Naive thymus-derived CD8-positive, alpha-beta T cell (primary cell): ENCODE data around the gene SPOPL. TPM values are rescaled to one million over a fixed set of nuclear protein-coding genes. Genes with fewer than 3 reads are reported as not detected.

Source experiments
- ATAC-seq, 2 donors: fragments of 150-1000 bp; cut with Tn5 transposase in 1 of 2; sonication (Bioruptor Pico), chemical (Tn5 transposase) in 1 of 2; 1 replicate in 1 of 2; 2 replicates in 1 of 2; pipeline ENCODE4 v1.10.0; 2021; ENCODE audit warnings: mild to moderate bottlenecking in 2 of 2, moderate library complexity in 2 of 2
- POLR2A ChIA-PET: fragments of 350-600 bp; sonication (Branson Sonifier 250); formaldehyde crosslinking; loops from one replicate; lab custom pipeline; 2021; ENCODE audit warnings: antibody characterized with exemption; lab: Charles Lee
- DNase-seq, 10 donors: peaks; one replicate each; pipeline versions ENCODE4 v3.0.0 to v3.0.0-alpha.2; 2020 to 2022
- H3K27ac Mint-ChIP-seq, 10 donors: one replicate each; pipeline ENCODE4 v1.8.0; 2020 to 2022; ENCODE audit warnings: mild to moderate bottlenecking in 10 of 10, mixed read lengths in 10 of 10, moderate library complexity in 4 of 10, inconsistent platforms in 1 of 10
- H3K27me3 Mint-ChIP-seq, 5 donors: one replicate each; pipeline ENCODE4 v1.8.0; 2021 to 2022; ENCODE audit warnings: mixed read lengths in 5 of 5
- H3K36me3 Mint-ChIP-seq, 3 donors: one replicate each; pipeline ENCODE4 v1.8.0; 2020 to 2022; ENCODE audit warnings: mixed read lengths in 3 of 3, mild to moderate bottlenecking in 2 of 3, inconsistent platforms in 1 of 3
- H3K4me1 Mint-ChIP-seq, 4 donors: one replicate each; pipeline ENCODE4 v1.8.0; 2021 to 2022; ENCODE audit warnings: mixed read lengths in 4 of 4
- H3K4me3 Mint-ChIP-seq, 10 donors: one replicate each; pipeline ENCODE4 v1.8.0; 2020 to 2022; ENCODE audit warnings: mild to moderate bottlenecking in 10 of 10, mixed read lengths in 10 of 10, moderate library complexity in 6 of 10, inconsistent platforms in 1 of 10
- H3K9me3 Mint-ChIP-seq, 9 donors: one replicate each; pipeline ENCODE4 v1.8.0; 2020 to 2022; ENCODE audit warnings: mixed read lengths in 9 of 9, mild to moderate bottlenecking in 3 of 9, inconsistent platforms in 1 of 9, moderate library complexity in 1 of 9
- polyA plus RNA-seq, 3 donors: library from polyadenylated mRNA; unstranded; fragments of 300-500 nt; fragmentation: Illumina TruSeq; gene quantifications; one replicate each; pipeline ENCODE4 v1.2.3, GENCODE V29; 2021
- total RNA-seq, 8 experiments: library from RNA in 2 of 8; stranded (reverse) in 2 of 8; gene quantifications; one replicate each; pipeline ENCODE4 v1.2.3 and lab custom pipeline; 2021 to 2026

Gene SPOPL
- total and polyA plus RNA-seq, 5 experiments from 2014 or later, result 0.23 to 11.6 (median 0.66) TPM

DNA sequence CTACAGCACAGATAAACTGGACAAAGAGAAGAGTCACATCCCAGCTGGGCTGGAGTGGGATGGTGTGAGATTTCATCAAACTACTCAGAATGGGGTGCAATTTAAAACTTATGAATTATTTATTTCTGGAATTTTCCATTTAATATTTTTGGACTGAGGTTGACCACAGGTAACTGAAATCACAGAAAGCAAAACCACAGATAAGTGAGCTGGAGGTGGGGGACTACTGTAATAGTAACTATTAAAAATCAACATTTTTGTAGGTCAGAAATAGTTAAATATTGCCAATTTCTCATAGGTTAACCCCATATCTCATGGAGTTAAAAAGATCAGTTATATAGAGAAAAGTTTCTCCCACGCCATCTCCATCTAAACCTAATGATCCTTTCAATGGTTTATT, 88.1 kb downstream of the SPOPL start:
- POLR2A ChIA-PET, result no interaction called here
- H3K27ac Mint-ChIP-seq, result no peak overlapping the region
- DNase-seq (no peak), ATAC-seq (no peak)
- H3K36me3 Mint-ChIP-seq, result peaks cover 0 to 14% (median 5%) of the 10 kb centered on the region in 3 donors
- no peak overlapping the region for H3K4me3 Mint-ChIP-seq
- no peaks in the 10 kb centered on the region for H3K4me1 Mint-ChIP-seq
- peaks cover 0 to 1% (median 0%) of the 10 kb centered on the region in 9 donors for H3K9me3 Mint-ChIP-seq
- H3K27me3 Mint-ChIP-seq, result no peaks in the 10 kb centered on the region

DNA sequence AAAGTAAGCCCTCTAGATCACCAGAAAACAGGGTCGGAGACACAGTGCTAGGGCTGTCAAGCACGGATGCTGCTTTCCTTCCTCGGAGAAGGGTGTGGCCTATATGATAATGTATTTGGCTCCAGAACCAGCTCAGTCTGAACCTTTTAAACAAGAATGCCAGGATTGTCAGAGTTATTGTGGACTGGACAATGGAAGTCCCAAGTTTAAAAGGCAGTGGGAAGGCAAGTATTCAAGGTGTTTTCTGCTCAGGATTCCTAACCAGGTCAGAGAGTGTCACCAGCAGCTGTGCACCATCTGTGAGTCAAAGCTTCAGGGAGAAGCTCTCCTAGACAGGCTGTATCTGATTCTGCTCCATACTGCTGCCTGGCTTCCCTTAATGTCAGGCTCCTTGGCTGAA, 94.8 kb downstream of the SPOPL start:
- Mint-ChIP-seq H3K36me3 (peaks cover 3 to 13% (median 5%) of the 10 kb centered on the region in 3 donors), H3K4me3 (no peak overlapping the region), H3K27me3 (no peaks in the 10 kb centered on the region), H3K4me1 (no peaks in the 10 kb centered on the region), H3K27ac (no peak overlapping the region), H3K9me3 (peaks cover 0 to 1% (median 0%) of the 10 kb centered on the region in 9 donors)
- ATAC-seq, result no peak
- POLR2A ChIA-PET, result no interaction called here
- no peak for DNase-seq

DNA sequence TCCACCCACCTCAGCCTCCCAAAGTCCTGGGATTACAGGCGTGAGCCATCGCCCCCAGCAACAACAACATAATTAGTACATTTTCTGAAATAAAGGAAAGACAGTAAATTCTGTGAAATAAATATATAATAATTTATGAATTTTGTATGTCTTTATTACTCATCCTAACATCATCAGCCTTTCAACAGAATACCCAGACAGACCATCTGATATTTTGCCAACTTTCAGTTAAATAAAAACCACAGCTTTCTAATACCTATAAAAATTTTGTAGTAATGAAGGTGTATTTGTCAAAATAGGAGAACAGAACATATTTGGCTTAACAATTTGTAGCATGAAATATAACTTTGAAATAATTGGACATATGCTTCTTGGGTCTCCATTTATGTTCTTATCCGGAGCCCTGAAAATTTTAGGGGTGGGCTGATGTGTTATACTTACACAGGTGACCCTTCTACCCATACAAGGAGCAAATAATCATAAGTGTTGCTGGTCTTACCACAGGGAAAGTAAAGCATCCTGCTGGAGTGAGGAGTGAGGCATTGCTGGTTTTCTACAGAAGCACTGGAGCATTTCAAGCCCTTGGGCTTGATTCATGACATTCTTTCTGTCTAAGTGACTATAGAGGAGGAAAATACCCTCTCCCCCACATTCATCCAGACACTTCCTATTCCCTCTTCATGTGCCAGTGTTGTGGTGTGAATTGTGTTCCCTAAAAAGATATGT, 99.3 kb downstream of the SPOPL start:
- ATAC-seq, result no peak
- no peaks in the 10 kb centered on the region for H3K9me3 Mint-ChIP-seq
- no peaks in the 10 kb centered on the region for H3K4me1 Mint-ChIP-seq
- H3K27ac Mint-ChIP-seq, result no peak overlapping the region
- POLR2A ChIA-PET, result no interaction called here
- H3K36me3 Mint-ChIP-seq, result peaks cover 0 to 3% (median 3%) of the 10 kb centered on the region in 3 donors
- H3K27me3 Mint-ChIP-seq, result no peaks in the 10 kb centered on the region
- no peak overlapping the region for H3K4me3 Mint-ChIP-seq
- no peak for DNase-seq

DNA sequence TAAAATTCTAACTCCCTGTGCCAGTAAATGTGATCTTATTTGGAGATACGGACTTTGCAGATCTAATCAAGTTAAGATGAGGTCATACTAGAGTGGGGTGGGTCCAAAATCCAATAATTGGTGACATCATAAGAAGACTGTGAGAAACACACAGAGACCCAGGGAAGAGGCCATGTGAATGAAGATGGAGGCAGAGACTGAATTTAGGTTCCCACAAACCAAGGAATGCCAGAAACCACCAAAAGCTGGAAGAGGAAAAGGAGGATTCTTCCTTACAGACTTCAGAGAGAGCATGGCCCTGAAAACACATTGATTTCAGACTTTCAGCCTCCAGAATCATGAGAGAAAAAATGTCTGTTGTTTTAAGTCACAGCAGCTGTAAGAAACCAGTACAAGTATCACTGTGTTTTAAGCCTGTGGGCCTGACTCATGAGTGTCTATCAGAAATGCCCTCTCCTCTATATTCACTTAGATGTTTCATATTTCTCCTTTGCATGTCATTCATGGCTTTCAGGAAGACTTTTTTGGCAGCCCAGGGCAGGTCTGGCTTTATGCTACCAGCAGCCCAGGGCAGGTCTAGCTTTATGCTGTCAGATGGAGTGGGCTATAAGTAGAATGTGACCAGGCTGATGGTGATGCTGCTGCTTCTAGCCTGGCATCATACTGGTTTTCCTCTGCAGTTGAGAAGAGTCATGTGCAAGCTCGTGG, 100.0 kb downstream of the SPOPL start:
- Mint-ChIP-seq H3K4me3 (no peak overlapping the region), H3K27me3 (no peaks in the 10 kb centered on the region), H3K27ac (no peak overlapping the region), H3K4me1 (no peaks in the 10 kb centered on the region), H3K9me3 (no peaks in the 10 kb centered on the region), H3K36me3 (peaks cover 0 to 2% (median 0%) of the 10 kb centered on the region in 3 donors)
- POLR2A ChIA-PET, result no interaction called here
- ATAC-seq (no peak), DNase-seq (no peak)

DNA sequence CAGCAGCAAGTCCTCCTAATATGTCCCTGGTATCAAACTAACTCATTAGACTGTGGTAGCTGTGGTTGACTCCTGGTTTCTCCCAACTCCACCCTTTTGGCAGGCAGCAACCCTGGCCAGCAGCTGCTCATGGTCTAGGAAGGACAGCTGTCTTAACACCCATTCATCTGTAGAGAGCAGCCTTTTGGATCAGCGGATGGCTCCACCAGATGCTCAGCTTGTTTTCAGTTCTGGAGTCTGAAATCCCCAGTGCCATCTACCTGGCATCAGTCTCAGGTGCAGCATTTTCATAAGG, 100.5 kb downstream of the SPOPL start:
- Mint-ChIP-seq H3K27me3 (no peaks in the 10 kb centered on the region), H3K4me1 (no peaks in the 10 kb centered on the region), H3K4me3 (no peak overlapping the region), H3K9me3 (no peaks in the 10 kb centered on the region), H3K36me3 (peaks cover 0 to 2% (median 0%) of the 10 kb centered on the region in 3 donors), H3K27ac (no peak overlapping the region)
- POLR2A ChIA-PET, result no interaction called here
- DNase-seq (no peak), ATAC-seq (no peak)

DNA sequence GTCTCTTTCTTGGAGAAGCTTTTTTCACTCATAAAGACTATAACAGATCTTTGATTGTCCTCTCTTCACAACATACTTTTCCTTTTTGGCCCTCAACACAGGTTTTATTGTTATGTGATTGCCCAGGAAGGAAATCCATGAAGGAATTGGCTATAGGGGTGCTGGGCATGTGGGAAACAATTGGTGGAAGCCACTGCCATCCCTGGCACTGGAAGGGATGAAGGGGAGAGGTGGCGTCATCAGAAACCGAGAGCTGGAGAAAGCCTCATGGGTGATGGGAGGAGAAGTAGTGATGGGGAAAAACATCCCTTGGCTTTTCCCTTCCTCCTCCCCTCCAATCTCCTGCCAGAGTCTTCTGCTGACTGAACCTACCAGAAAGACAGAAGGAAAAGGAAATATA, 106.2 kb downstream of the SPOPL start:
- Mint-ChIP-seq H3K36me3 (no peaks in the 10 kb centered on the region), H3K27ac (no peak overlapping the region), H3K4me3 (no peak overlapping the region), H3K27me3 (no peaks in the 10 kb centered on the region), H3K9me3 (no peaks in the 10 kb centered on the region), H3K4me1 (no peaks in the 10 kb centered on the region)
- POLR2A ChIA-PET, result no interaction called here
- ATAC-seq (no peak), DNase-seq (no peak)

DNA sequence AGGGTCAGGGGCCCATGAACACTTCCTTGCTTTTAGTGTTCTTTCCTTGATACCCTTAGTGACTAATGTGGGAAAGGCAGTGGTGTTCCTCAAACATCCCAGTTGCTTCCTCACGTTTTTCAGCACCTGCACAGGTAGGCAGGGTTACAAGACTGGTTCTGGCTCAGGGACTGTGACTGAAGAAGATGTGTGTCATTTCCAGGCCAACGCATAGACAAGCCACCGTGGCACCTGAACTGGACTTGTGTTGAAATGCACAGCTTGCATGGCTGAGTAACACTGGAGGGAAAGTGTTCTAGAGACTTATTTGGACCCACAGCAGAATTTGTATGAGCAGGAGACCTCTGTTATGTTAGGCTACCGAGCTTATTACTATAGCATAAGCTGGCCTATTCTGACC, 107.9 kb downstream of the SPOPL start:
- Mint-ChIP-seq H3K9me3 (no peaks in the 10 kb centered on the region), H3K4me3 (no peak overlapping the region), H3K4me1 (no peaks in the 10 kb centered on the region), H3K36me3 (no peaks in the 10 kb centered on the region), H3K27ac (no peak overlapping the region), H3K27me3 (no peaks in the 10 kb centered on the region)
- DNase-seq (no peak), ATAC-seq (no peak)
- POLR2A ChIA-PET, result no interaction called here

DNA sequence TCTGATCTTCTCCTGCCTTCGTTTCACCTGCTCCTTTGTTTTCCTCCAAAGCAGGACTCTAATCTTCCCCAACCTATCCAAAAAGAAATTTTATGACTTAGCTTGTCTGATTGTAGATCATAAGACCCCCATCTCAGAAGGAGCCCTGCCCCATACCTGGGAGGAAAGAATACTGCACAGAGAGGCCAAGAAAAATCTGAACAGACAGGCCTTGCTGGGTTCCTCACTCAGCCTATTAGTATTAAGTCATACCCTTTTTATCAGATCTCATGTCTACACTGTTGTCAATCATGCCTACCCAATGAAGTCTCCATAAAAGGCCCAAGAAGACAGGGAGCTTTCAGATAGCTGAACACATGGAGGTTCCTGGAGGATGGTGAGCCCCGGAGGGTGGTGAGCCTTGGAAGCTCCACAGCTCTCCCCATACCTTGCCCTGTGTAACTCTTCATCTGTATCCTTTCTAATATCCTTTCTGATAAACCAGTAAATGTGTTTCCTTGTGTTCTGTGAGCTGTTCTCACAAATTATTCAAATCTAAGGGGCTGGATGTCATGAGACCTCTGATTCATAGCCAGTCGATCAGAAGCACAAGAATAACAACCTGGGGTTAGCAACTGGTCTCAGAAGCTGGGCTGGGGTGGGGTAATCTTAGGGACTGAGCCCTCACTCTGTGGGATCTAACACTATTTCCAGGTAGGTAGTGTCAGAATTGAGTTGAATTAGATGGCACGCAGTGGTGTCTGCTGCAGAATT, 108.8 kb downstream of the SPOPL start:
- no peak for ATAC-seq
- no peak for DNase-seq
- H3K4me3 Mint-ChIP-seq, result no peak overlapping the region
- H3K27ac Mint-ChIP-seq, result no peak overlapping the region
- no peaks in the 10 kb centered on the region for H3K27me3 Mint-ChIP-seq
- H3K9me3 Mint-ChIP-seq, result no peaks in the 10 kb centered on the region
- H3K4me1 Mint-ChIP-seq, result no peaks in the 10 kb centered on the region
- POLR2A ChIA-PET, result no interaction called here
- no peaks in the 10 kb centered on the region for H3K36me3 Mint-ChIP-seq

DNA sequence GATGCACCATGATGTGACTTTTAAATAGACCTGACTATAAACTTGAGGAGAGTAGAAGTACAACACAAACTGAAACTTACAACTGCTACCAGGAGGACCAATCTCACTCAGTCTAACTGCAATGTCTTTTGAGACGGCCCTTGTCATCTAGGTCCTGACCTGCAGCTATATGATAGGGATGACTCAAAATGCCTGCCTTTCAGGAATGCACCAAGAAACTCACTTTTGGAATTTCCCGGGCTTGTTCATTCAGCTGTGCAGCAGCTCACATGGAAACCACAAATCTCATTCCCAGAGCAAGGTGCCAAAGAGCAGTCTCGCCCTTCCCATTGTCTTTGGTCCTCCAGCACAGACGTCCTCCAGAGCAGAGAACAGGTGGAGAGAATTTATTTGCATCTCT, 113.7 kb downstream of the SPOPL start:
- Mint-ChIP-seq H3K4me3 (no peak overlapping the region), H3K4me1 (no peaks in the 10 kb centered on the region), H3K27me3 (peaks cover 4 to 27% (median 6%) of the 10 kb centered on the region in 5 donors), H3K36me3 (no peaks in the 10 kb centered on the region), H3K27ac (no peak overlapping the region), H3K9me3 (no peaks in the 10 kb centered on the region)
- ATAC-seq (no peak), DNase-seq (no peak)
- POLR2A ChIA-PET, result no interaction called here

DNA sequence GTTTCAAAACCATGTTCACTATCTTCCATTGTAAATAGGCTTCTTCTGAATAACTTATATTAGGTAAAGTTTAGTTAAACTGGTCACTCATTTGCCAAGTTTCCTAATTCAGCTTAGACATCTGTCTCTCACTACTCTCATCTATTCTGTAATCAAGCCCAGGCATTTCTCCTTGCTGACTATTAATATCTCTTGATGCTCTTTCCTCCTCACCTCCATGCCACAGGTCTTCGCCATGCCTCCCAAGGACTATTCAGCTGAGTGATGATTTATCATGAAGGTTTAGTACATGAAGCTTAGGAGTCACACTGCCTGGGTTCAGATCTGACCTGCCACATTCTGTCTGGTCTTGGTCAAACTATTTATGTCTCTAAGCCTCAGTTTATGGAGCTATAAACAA, 115.5 kb downstream of the SPOPL start:
- DNase-seq (no peak), ATAC-seq (no peak)
- POLR2A ChIA-PET, result no interaction called here
- Mint-ChIP-seq H3K4me3 (no peak overlapping the region), H3K27me3 (peaks cover 4 to 27% (median 6%) of the 10 kb centered on the region in 5 donors), H3K27ac (no peak overlapping the region), H3K36me3 (no peaks in the 10 kb centered on the region), H3K9me3 (peaks cover 0 to 8% (median 0%) of the 10 kb centered on the region in 9 donors), H3K4me1 (no peaks in the 10 kb centered on the region)

DNA sequence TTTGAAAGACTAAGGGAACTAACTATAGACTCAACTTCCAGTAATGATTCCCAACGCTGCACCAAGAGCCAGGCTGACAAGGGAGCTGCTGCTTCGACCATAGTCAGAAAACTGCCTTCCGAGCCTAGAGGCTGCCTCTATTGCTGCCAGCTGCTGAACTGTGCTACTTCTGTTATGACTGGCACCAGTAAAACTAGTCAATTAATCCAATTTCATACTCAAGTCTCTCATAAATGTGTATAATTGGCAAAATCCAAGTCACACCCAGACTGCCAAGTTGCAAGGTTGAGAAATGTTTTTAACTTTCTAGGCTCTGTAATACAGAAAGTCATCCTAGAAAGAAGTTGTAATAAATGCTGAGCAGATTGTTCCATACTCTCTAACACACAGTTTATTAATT, 117.4 kb downstream of the SPOPL start:
- Mint-ChIP-seq H3K4me3 (no peak overlapping the region), H3K4me1 (no peaks in the 10 kb centered on the region), H3K9me3 (peaks cover 0 to 9% (median 0%) of the 10 kb centered on the region in 9 donors), H3K27me3 (peaks cover 4 to 27% (median 10%) of the 10 kb centered on the region in 5 donors), H3K27ac (no peak overlapping the region), H3K36me3 (no peaks in the 10 kb centered on the region)
- ATAC-seq (no peak), DNase-seq (no peak)
- POLR2A ChIA-PET, result no interaction called here

DNA sequence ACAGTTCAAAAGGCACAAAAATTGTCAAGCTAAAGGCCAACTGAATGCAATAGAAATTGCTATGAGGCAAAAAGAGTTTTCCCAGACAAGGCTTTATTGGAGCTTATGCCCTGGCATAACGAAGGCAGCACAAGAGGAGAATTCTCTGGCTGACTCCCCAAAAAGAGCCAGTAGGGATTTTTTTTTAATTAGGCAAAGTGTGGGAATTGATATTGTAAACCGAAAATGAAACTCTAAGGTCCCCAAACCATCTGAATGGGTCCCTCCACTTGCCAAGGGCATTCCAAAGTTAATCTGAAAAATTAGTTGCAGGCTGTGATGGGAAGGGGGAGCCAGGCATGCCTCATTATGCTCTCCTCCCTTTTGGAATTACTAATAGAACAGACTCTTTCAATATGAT, 118.9 kb downstream of the SPOPL start:
- POLR2A ChIA-PET, result no interaction called here
- Mint-ChIP-seq H3K9me3 (peaks cover 0 to 9% (median 0%) of the 10 kb centered on the region in 9 donors), H3K27ac (no peak overlapping the region), H3K4me1 (no peaks in the 10 kb centered on the region), H3K27me3 (peaks cover 5 to 27% (median 10%) of the 10 kb centered on the region in 5 donors), H3K4me3 (no peak overlapping the region), H3K36me3 (no peaks in the 10 kb centered on the region)
- DNase-seq (no peak), ATAC-seq (no peak)

DNA sequence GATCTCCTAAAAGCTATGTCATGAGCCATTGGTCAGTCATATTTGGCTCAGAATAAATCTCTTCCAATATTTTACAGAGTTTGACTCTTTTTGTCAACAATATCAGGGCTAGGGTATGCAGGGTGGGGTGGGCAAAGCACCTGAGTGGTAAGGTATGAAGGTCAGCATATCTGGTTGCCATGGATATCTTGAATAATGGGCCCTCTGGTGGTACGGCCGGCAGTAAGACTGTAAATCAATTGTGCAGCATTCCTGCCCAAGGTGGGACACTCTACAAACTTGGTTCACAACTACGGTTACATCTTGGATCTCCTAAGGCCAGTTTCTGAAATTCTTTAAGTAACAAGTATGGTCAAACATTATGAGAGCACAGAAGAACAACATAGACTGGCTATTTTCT, 119.6 kb downstream of the SPOPL start:
- H3K27ac Mint-ChIP-seq, result no peak overlapping the region
- H3K4me3 Mint-ChIP-seq, result no peak overlapping the region
- peaks cover 0 to 9% (median 0%) of the 10 kb centered on the region in 9 donors for H3K9me3 Mint-ChIP-seq
- POLR2A ChIA-PET, result no interaction called here
- H3K4me1 Mint-ChIP-seq, result no peaks in the 10 kb centered on the region
- peaks cover 8 to 27% (median 13%) of the 10 kb centered on the region in 5 donors for H3K27me3 Mint-ChIP-seq
- DNase-seq (no peak), ATAC-seq (no peak)
- no peaks in the 10 kb centered on the region for H3K36me3 Mint-ChIP-seq
